Measurements from ENCODE around the gene SLFN12L.
"Not testable (repeated sequence)": the region's sequence is repeated elsewhere in the genome, so short reads cannot be mapped to it uniquely, and the experiment has no call there.

Gene SLFN12L

DNA sequence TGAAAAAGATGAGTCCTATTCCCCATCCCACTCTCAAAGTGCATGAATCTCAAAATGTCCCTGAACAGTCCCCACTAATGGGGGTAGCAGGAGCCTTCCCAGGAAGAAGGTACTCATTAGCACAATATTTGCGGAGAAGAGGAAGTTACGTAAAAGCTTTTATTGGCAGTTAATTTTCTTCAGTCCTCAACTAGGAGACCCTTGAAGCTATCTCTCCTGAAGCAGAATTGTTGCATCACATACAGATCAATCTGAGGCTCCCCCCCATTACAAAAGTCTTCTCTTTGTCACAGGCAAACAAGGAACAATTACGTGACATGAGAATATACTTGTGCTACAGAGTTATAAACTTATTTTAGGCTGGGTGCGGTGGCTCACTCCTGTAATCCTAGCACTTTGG is 14.2 kb downstream of the SLFN12L start:
- H3K27me3 Mint-ChIP-seq = no peaks in the 10 kb centered on the region
- H3K27ac Mint-ChIP-seq = peak overlapping the region; percentile 57
- H3K4me1 Mint-ChIP-seq = peaks cover 100% of the 10 kb centered on the region
- H3K9me3 Mint-ChIP-seq = no peaks in the 10 kb centered on the region
- peak overlapping the region; percentile 53 for H3K4me3 Mint-ChIP-seq
- peaks cover 23% of the 10 kb centered on the region for H3K36me3 Mint-ChIP-seq

DNA sequence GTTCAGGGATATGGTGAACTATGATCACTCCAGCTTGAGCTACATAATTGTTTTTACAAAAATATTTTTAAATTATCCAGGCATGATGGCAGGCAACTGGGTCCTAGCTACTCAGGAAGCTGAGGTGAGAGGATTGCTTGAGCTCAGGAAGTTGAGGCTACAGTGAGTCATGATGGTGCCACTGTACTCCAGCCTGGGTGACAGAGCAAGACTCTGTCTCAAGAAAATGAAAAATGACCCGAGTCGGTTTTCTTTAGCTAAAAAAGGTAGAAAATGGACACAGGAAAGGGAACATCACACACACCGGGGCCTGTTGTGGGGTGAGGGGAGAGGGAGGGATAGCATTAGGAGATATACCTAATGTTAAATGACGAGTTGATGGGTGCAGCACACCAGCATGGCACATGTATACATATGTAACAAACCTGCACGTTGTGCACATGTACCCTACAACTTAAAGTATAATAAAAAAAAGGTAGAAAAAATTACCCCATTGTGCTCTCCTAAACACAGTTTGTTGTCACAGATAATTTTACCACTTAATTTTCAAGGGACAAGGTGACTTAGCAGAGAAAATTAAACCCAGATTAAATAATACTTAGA is 15.7 kb downstream of the SLFN12L start:
- not testable (repeated sequence) for H3K9me3 Mint-ChIP-seq, H3K27me3 Mint-ChIP-seq
- peaks cover 100% of the 10 kb centered on the region for H3K4me1 Mint-ChIP-seq
- H3K4me3 Mint-ChIP-seq = peak overlapping the region; percentile 69
- peaks cover 26% of the 10 kb centered on the region for H3K36me3 Mint-ChIP-seq
- peak overlapping the region; percentile 96 for H3K27ac Mint-ChIP-seq

GRCh38 chr17:35521150-35521549 is 16.3 kb downstream of the SLFN12L start:
- Mint-ChIP-seq H3K9me3 (no peaks in the 10 kb centered on the region), H3K27me3 (no peaks in the 10 kb centered on the region), H3K4me3 (peak overlapping the region; percentile 69), H3K36me3 (peaks cover 26% of the 10 kb centered on the region), H3K4me1 (peaks cover 100% of the 10 kb centered on the region), H3K27ac (peak overlapping the region; percentile 84)

DNA sequence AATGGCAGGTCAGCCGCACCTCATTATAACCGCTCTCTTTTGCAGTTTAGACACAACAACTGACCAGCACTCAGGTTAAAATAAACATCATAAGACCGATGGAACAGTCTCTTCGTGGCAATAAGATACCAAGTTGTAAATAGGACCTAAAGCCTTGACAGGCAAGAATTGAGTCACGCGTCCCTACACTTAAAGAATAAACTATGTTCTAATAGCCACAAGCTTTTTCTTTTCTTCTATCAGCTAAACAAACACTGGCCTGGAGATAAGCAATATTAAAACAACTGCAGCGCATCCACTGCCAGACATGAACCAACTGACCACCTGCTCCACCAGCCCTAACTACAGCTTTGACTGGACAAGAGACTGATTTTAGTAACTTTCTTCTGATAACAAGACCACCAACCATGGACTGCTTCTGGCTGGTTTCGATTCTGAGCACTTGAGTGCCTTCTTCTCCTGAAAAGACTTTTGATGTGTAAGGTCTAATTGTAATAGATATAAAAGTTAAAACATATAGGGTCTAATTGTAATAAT is 17.5 kb downstream of the SLFN12L start:
- Mint-ChIP-seq H3K4me3 (peak overlapping the region; percentile 36), H3K4me1 (peaks cover 99% of the 10 kb centered on the region), H3K27me3 (no peaks in the 10 kb centered on the region), H3K36me3 (peaks cover 26% of the 10 kb centered on the region), H3K9me3 (no peaks in the 10 kb centered on the region), H3K27ac (peak overlapping the region; percentile 27)

GRCh38 chr17:35519439-35519838 is 18.0 kb downstream of the SLFN12L start:
- Mint-ChIP-seq H3K27ac (no peak overlapping the region), H3K36me3 (peaks cover 25% of the 10 kb centered on the region), H3K27me3 (no peaks in the 10 kb centered on the region), H3K9me3 (no peaks in the 10 kb centered on the region), H3K4me1 (peaks cover 99% of the 10 kb centered on the region), H3K4me3 (peak overlapping the region; percentile 36)

DNA sequence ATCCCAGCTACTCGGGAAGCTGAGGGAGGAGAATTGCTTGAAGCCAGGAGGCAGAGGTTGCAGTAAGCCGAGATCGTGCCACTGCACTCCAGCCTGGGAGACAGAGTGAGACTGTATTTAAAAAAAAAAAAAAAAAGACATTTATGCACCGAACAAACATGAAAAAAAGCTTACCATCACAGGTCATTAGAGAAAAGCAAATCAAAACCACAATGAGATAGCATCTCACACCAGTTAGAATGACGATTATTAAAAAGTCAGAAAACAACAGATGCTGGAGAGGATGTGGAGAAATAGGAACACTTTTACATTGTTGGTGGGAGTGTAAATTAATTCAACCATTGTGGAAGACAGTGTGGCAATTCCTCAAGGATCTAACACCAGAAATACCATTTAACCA is 19.0 kb downstream of the SLFN12L start:
- H3K27ac Mint-ChIP-seq = peak overlapping the region; percentile 78
- peaks cover 29% of the 10 kb centered on the region for H3K36me3 Mint-ChIP-seq
- not testable (repeated sequence) for H3K27me3 Mint-ChIP-seq, H3K9me3 Mint-ChIP-seq
- peak overlapping the region; percentile 70 for H3K4me3 Mint-ChIP-seq
- peaks cover 99% of the 10 kb centered on the region for H3K4me1 Mint-ChIP-seq

DNA sequence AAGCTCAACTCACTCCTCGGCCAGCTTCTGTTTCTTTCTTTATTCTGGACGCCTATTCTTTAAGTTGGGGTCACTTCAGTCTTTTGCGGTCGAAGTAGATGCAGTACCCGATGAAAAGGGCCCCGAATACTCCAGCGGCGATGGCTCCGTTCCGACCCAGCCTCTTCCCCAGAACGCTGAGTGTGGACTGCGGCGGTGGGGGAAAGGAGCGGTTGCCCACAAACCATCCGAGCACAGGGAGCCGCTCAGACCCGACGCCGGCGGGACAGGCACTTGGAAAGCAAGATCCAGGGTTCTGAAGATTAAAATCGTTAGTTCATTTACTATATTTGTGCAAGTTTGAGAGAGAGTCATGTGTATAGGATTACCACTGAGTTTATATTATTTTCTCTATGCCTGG is 22.5 kb downstream of the SLFN12L start:
- H3K4me3 Mint-ChIP-seq = no peak overlapping the region
- no peaks in the 10 kb centered on the region for H3K9me3 Mint-ChIP-seq
- peaks cover 32% of the 10 kb centered on the region for H3K36me3 Mint-ChIP-seq
- H3K27me3 Mint-ChIP-seq = no peaks in the 10 kb centered on the region
- peaks cover 86% of the 10 kb centered on the region for H3K4me1 Mint-ChIP-seq
- peak overlapping the region; percentile 62 for H3K27ac Mint-ChIP-seq

- peaks cover 35% of the 10 kb centered on the region for H3K36me3 Mint-ChIP-seq
- no peak overlapping the region for H3K4me3 Mint-ChIP-seq
- peaks cover 81% of the 10 kb centered on the region for H3K4me1 Mint-ChIP-seq
- no peaks in the 10 kb centered on the region for H3K27me3 Mint-ChIP-seq
- no peak overlapping the region for H3K27ac Mint-ChIP-seq
- H3K9me3 Mint-ChIP-seq = no peaks in the 10 kb centered on the region
These were observed 22.9 kb downstream of the SLFN12L start for GRCh38 chr17:35514564-35514963.

DNA sequence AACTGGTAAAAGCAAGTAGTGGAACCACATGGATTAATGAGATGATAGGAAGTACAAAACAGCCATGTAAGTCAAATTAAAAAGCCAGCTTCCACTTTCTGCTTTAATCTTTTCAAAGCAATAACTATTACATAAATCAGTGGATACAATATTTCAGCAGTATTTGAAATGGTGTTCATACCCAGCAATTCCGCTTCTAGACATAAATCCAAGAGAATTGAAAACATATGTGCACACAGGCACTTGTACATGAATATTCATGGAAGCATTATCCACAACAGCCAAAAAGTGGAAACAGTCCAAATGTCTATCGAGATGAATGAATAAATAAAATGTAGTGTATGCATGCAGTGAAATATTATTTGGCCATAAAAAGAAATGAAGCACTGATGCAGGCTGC is 27.4 kb downstream of the SLFN12L start:
- no peak overlapping the region for H3K27ac Mint-ChIP-seq
- no peak overlapping the region for H3K4me3 Mint-ChIP-seq
- peaks cover 33% of the 10 kb centered on the region for H3K36me3 Mint-ChIP-seq

GRCh38 chr17:35507714-35508113 is 29.8 kb downstream of the SLFN12L start:
- not testable (repeated sequence) for H3K27ac Mint-ChIP-seq, H3K27me3 Mint-ChIP-seq, H3K4me3 Mint-ChIP-seq, H3K9me3 Mint-ChIP-seq
- peaks cover 28% of the 10 kb centered on the region for H3K36me3 Mint-ChIP-seq
- H3K4me1 Mint-ChIP-seq = peaks cover 56% of the 10 kb centered on the region

More for the DNA sequence above, 27.4 kb downstream of the SLFN12L start:
- H3K27me3 Mint-ChIP-seq = no peaks in the 10 kb centered on the region
- peaks cover 60% of the 10 kb centered on the region for H3K4me1 Mint-ChIP-seq
- H3K9me3 Mint-ChIP-seq = no peaks in the 10 kb centered on the region

- Mint-ChIP-seq H3K27ac (peak overlapping the region; percentile 59), H3K9me3 (no peaks in the 10 kb centered on the region), H3K27me3 (no peaks in the 10 kb centered on the region), H3K4me1 (peaks cover 77% of the 10 kb centered on the region), H3K36me3 (peaks cover 20% of the 10 kb centered on the region), H3K4me3 (no peak overlapping the region)
These were observed 37.9 kb downstream of the SLFN12L start for GRCh38 chr17:35499548-35499947.

DNA sequence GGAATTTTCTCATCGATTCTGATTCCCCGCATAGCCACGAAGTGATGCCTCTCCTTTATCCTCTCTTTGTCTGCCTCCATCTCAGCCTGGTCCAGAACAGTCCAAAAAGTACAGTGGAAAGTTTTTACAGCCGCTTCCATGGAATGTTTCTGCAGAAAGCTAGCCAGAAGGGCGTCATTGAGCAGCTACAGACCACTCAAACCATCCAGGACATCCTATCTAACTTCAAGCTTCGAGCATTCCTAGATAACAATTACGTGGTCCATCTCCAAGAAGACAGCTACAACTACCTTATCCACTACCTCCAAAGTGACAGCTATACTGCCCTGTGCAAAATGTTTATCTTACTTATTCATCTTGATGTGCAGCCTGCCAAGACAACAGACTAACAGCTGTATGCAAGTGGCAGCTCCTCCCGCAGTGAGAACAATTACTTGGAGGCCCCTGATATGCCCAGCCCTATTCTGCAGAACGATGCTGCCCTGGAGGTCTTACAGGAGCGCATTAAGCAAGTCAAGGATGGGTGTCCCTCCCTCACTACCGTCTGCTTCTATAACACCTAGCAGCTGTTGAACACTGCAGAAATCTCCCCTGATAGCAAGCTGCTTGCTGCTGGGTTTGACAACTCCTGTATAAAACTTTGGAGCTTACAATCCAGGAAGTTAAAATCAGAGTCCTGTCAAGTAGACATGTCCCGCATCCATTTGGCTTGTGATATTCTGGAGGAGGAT is 38.9 kb downstream of the SLFN12L start:
- H3K27ac Mint-ChIP-seq = peak overlapping the region; percentile 14
- H3K4me1 Mint-ChIP-seq = peaks cover 77% of the 10 kb centered on the region
- H3K9me3 Mint-ChIP-seq = no peaks in the 10 kb centered on the region
- peak overlapping the region; percentile 56 for H3K4me3 Mint-ChIP-seq
- peaks cover 19% of the 10 kb centered on the region for H3K36me3 Mint-ChIP-seq
- no peaks in the 10 kb centered on the region for H3K27me3 Mint-ChIP-seq

DNA sequence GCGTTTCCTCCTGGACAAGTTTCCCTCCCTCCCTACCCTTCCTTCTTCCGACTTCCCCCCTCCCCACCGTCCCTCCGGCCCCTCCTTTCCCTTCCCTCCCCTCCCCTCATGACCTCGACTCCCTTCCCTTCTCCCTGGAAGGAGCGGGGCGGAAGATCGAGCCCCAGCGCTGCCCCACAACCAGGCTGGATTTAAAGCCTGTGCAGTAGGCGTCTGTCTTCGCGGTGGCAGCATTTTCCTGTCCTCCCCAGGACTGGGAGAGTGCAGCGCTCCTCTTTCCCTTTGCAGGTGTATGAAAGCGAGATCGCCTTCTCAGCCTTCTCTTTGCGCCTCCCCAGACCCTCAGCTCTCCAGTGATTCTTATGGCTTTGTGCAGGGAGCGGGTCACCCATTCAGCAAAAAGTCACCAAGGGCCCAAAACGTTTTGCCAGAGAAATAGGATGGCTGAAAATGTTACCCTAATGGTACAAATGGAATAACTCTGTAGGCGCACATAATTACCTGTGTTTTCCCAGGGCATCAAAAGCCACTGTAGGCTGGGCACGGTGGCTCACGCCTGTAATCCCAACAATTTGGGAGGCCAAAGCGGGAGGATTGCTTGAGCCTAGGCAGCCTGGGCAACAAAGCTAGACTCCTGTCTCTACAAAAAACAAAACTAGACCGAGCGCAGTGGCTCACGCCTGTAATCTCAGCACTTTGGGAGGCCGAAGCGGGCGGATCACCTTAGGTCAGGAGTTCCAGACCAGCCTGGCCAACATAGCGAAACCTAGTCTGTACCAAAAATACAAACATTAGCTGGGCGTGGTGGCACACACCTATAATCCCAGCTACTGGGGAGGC is 40.8 kb downstream of the SLFN12L start:
- peaks cover 80% of the 10 kb centered on the region for H3K4me1 Mint-ChIP-seq
- H3K9me3 Mint-ChIP-seq = no peaks in the 10 kb centered on the region
- H3K36me3 Mint-ChIP-seq = peaks cover 15% of the 10 kb centered on the region
- peak overlapping the region; percentile 2 for H3K4me3 Mint-ChIP-seq
- H3K27ac Mint-ChIP-seq = peak overlapping the region; percentile 48
- H3K27me3 Mint-ChIP-seq = no peaks in the 10 kb centered on the region

GRCh38 chr17:35493040-35493439 is 44.4 kb downstream of the SLFN12L start:
- peaks cover 30% of the 10 kb centered on the region for H3K36me3 Mint-ChIP-seq
- H3K4me3 Mint-ChIP-seq = no peak overlapping the region
- no peak overlapping the region for H3K27ac Mint-ChIP-seq
- H3K4me1 Mint-ChIP-seq = peaks cover 67% of the 10 kb centered on the region
- H3K9me3 Mint-ChIP-seq = peaks cover 4% of the 10 kb centered on the region
- no peaks in the 10 kb centered on the region for H3K27me3 Mint-ChIP-seq

- Mint-ChIP-seq H3K4me3 (no peak overlapping the region), H3K27ac (no peak overlapping the region), H3K27me3 (no peaks in the 10 kb centered on the region), H3K36me3 (peaks cover 28% of the 10 kb centered on the region), H3K4me1 (peaks cover 69% of the 10 kb centered on the region), H3K9me3 (peaks cover 4% of the 10 kb centered on the region)
These were observed 46.1 kb downstream of the SLFN12L start for GRCh38 chr17:35491417-35491816.
